NCI-H1092 (cell line): Measurements from ENCODE around the gene PHF11.

Experiments
- DNase-seq: peaks from one replicate; lab custom pipeline; 2025; lab: John Stamatoyannopoulos, UW

The PHF11 gene

GRCh38 chr13:49498206-49498605, 2.5 kb downstream of the PHF11 start:
- DNase-seq, result no peak

- DNase-seq, result no peak
These were observed 4.3 kb downstream of the PHF11 start for GRCh38 chr13:49499889-49500660.

GRCh38 chr13:49502954-49503353, 7.2 kb downstream of the PHF11 start:
- no peak for DNase-seq

GRCh38 chr13:49503951-49504350, 8.2 kb downstream of the PHF11 start:
- no peak for DNase-seq

GRCh38 chr13:49512578-49512977, 16.8 kb downstream of the PHF11 start:
- DNase-seq, result no peak

- DNase-seq, result no peak
These were observed 20.7 kb downstream of the PHF11 start for GRCh38 chr13:49516467-49516866.

- DNase-seq, result no peak
These were observed 21.7 kb downstream of the PHF11 start for GRCh38 chr13:49517461-49517860.

GRCh38 chr13:49521224-49521623, 25.5 kb downstream of the PHF11 start:
- DNase-seq, result no peak

GRCh38 chr13:49524740-49525501, 29.2 kb downstream of the PHF11 start:
- no peak for DNase-seq

- DNase-seq, result no peak
These were observed 31.4 kb downstream of the PHF11 start for GRCh38 chr13:49527123-49527522.

- no peak for DNase-seq
These were observed 32.4 kb downstream of the PHF11 start for GRCh38 chr13:49528161-49528560.

GRCh38 chr13:49530457-49530856, 34.7 kb downstream of the PHF11 start:
- no peak for DNase-seq

- no peak for DNase-seq
These were observed 36.8 kb downstream of the PHF11 start for GRCh38 chr13:49532593-49532992.

GRCh38 chr13:49533011-49533410, 37.3 kb downstream of the PHF11 start:
- DNase-seq, result no peak

GRCh38 chr13:49533591-49534269, 38.0 kb downstream of the PHF11 start:
- no peak for DNase-seq

- DNase-seq, result no peak
These were observed 40.6 kb downstream of the PHF11 start for GRCh38 chr13:49536144-49536873.

- DNase-seq, result no peak
These were observed 42.7 kb downstream of the PHF11 start for GRCh38 chr13:49538404-49538803.

GRCh38 chr13:49539313-49539712, 43.6 kb downstream of the PHF11 start:
- DNase-seq, result no peak

GRCh38 chr13:49539746-49540145, 44.0 kb downstream of the PHF11 start:
- no peak for DNase-seq

GRCh38 chr13:49540552-49540951, 44.8 kb downstream of the PHF11 start:
- no peak for DNase-seq

- DNase-seq, result no peak
These were observed 47.9 kb downstream of the PHF11 start for GRCh38 chr13:49543656-49544055.

- no peak for DNase-seq
These were observed 49.9 kb downstream of the PHF11 start for GRCh38 chr13:49545661-49546060.
